Measurements from ENCODE around the gene GMDS.
A peak's percentile ranks its signal among the peaks of the same experiment; 100 is the strongest.

Gene GMDS

DNA sequence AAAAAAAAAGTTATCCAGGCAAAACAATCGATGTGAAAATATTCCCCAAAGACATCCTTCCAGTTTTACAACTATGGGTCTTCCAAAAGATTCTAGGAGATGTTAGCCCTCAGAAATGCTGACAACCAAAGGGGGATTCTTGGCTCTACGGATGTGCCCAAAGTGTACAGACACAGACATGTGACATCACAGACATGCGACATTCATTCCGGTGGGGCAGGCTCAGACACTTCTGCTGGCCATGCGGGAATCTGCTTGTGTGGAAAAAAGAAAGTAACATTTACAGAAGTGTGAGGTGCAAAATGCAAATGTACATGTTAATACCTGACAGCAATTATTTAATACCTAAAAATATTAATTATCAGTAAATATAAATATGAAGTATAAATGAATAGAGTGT is 367.1 kb downstream of the GMDS start:
- DNase-seq = no peak

DNA sequence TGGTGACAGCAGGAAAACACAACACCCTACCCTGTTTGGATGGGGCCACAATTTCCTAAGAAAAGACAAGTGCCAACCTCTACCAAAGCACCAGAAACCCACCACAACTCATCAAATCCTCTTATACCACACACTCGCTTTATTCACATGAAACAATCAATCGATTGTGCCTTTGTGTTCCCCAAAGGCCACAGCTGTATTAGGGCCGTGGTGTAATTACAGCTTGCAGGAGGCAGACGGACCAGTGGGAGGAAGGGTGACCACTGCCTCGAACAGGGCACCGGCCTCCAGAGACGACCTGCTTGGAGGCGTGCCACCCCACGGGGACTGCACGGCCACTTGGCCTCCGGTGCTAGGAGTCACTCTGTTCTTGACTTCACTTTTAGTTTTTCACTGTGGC is 371.6 kb downstream of the GMDS start:
- DNase-seq = no peak

DNA sequence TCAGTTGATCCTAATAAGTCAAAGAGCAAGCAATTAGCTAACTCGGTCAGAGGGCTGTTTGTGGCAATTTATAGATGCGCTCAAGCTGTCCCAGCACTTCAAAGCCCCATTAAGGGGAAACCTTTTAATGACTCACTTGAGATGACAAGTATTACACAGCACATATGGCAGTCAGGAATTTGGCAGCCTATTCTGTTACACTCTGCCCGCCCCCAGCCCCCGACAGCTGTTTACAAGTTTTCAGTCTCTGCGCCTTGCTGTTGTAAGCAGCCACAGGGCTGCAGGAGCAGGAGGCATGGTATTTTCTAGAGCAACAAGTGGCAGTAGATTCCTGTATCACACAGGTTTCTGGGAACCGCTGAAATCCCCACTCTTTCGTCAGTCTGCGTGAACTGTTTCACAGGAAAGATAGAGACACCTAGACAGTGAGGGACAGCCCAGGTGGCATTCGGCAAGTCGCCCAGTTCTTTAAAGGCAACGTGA is 372.7 kb downstream of the GMDS start:
- no peak for DNase-seq

DNA sequence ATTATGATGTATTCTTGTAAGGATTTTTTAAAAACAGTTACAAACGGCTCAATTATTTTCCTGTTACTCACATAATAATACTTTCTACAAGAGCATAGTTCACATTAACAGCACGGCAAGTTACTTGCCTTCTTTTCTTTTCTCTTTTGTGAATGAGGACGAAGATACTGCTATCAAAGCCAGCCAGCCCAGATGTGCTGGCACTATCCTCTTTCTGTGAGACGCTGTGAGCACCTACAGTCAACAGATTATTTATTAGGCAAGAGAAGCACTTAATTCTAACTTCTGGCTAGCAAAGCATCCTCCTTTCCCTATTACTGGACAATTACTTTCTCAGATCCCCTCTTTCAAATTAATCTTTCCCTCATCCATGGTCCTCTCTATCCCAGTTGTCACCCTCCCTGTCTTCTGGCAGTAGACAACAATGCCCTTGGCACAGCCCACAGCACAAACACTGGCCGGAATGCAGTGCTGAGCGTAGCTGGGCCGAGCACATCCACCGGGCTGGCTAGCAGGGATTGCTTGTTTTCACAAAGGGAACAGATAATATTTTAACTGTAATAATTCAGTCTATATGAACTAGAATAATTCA is 373.6 kb downstream of the GMDS start:
- DNase-seq = no peak

DNA sequence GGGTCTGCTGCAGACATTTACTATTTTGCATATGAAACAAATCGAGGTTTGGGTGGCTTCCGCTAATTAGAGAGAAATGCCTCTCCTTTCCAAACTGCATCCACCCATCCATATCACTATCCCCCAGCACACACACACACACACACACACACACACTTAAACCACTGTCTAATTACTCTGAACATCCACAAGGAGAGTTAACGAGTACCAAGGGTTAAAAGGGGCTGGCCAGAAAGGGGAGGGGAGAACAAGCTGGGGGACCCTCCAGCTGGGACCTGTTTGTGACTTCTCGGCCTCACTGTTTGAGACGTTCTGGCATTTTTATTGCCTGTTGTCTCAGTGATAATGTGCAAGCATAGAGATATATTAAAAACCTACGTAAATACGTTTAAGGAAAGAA is 374.5 kb downstream of the GMDS start:
- no peak for DNase-seq

DNA sequence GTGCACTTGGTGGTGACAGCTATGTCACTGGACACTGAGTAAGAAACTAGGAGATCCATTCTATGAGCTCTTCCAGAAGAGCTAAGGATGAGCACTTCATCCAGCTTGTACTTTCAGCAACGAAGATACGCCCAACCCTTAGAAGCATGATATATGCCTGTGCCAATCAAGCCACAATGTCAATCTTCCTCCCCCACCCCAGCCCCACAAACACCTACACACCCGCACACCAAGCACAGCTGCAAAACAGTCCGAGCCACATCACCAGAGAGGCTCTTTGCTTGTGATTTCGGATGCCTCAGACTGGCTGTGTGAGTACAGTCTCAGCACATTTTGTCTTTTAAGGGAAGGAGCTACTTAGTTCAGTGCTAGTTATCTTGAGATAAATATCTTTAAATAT is 375.2 kb downstream of the GMDS start:
- no peak for DNase-seq

DNA sequence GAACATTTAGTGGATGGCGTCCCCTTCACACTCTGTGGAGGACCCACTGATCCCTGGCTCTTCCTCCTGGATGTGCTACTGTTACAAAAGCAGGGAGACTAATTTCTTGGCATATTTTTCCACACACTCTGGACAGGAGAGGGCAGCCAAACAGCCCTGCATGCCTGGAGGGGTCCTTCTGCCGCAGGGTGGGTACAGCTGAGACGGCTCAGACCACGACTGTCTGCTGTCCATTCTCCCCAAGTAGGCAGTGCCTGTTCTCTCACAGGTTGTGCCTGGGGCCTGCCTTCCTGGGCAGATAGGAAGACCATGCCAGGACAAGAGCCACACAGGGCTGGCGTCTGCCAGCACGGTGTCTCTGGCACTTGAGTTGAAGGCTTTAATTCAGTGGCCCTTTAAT is 375.6 kb downstream of the GMDS start:
- DNase-seq = no peak

DNA sequence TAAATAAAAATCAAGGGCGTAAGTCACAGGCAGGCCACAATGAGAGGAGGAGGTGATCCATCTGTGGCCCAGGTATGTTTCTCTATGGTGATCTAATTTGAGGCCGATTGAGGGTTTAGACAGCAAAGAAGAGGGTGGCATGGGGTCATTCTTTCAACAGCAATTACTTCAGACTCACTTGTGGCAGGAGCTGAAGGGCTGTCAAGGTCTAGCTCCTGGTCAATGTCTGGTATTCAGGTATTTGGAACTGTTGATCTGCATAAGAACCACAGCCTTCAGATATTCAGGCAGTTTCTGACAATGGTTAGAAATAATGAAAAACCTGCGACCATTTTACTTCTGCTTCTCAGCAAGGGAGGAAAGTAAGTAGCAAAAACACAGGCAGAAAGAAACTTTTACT is 376.1 kb downstream of the GMDS start:
- DNase-seq = no peak

DNA sequence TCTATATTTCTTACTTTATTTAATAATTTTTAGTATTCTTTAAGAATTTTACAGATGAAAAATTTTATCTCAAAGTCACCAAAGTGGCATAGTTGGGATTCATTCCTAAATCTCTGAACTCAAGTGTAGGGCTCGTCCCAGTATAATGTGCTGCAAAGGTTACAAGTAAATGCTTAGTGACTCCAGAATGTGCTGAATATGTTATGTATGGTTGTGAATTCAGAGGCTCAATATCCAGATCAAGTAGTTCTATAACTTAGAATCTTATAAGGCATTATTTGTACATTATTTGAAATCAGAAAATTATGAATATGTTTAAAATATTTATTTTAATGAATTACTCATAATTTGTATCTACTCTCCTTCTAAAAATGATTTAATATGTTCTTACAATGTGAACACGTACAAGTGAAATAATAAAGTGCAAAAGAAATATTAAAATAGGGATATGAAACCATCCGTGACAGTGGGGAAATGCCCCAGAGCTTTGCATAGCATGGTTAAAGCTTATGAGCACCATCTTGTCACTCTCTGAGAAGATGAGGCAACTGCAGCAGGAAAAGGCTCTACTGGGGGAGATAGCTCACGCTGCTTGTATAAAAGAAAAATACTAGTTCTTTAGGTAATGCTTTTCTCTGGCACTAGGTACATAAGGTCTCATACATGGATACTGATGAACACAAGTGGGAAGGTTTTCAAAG is 376.7 kb downstream of the GMDS start:
- no peak for DNase-seq

DNA sequence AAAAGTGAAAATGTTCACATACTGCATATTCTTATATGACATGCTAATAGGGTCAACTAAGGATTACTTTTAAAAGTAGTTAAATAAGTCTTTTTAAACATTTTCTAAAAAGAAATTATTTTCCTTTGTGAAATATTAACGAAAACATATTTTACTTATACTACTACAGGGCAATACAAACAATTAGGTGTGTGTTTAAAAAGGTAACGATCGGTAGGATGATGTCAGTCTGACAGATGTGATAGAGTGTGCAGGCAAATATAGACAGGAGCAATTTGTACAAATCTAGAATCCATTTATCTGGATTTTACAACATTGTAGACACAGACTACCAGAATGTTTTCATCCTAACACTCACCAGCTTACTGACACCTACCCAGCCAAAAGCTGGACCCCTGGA is 378.2 kb downstream of the GMDS start:
- DNase-seq = no peak

DNA sequence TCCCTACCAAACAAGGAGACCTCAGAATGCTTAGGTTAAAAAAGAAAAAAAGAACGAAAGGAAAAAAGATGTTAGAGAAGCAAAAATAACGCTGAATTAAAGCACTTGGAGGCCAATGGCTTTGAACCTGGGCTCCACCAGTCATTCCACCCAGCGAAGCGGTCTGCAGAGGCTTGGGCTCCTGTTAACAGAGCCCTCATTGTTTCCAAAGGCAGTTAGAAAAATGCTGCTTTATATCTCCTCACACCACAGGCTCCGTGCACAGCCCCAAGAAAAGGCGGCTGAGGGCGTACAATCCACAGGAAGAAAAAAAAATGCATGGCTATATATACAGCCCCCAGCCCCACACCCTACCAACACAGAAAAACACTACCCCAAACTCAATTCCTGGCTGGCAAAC is 379.8 kb downstream of the GMDS start:
- DNase-seq = no peak

DNA sequence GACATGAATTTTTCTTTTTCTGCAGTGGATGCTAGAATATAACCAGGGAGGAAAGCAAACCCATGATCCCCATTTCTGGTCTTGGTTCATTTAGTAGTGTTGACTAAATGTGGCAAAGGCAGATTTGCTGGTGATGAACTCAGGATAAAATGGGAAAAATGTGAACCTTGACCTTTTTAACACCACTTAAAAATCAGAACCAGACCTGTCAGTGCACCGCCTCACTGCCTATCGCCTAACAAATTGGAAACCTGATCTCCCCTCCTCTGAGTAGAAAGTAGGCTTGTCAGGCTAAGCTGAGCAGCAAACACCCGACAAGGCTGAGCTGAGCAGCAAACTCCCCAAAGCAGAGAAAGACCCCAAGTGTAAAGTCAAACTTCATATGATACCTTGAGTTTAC is 380.9 kb downstream of the GMDS start:
- no peak for DNase-seq

DNA sequence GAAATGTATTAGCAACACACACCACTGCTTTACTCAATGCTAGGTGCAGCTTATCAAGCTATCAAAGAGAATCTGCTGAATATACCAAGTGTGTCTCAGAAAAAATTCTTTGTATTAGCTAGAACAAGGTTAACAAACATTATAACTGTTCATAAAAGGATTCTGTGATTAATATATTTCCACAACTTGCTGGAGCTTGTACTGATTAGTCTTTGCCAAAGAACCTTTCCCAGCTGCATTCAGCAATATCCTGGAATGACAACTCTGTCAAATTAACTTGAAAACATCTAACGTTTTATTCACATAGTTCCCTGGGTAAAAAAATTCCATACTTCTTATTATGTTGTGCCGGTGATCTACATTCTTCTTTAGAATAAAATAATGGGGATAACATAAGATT is 383.0 kb downstream of the GMDS start:
- DNase-seq = no peak

DNA sequence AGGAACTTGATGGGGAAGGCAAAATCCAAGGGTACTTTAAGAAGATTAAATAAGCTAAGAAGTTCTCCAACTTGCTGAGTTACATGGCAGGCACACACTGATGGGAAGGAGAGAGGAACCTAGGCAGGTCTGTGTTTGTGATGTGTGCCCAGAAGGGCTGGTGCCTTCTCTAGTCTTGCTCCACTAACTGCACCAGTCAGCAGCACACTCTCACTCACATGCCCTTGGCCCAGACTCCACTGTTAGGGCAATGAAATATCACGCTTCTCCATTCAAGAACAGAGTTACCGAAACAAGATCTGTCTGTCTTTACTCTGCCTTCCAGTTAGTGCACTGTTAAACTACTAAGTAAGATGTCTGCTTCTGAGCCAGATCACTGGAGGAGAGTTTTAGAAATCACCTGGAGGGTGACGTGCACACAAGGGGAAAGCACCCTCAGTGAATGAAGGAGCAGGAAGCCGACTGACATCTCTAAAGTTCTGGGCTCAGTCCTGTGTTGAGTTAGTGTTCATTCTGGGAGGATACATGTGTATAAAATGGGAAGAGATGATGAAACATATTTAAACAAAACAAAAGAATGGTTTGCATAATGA is 384.6 kb downstream of the GMDS start:
- DNase-seq = no peak

DNA sequence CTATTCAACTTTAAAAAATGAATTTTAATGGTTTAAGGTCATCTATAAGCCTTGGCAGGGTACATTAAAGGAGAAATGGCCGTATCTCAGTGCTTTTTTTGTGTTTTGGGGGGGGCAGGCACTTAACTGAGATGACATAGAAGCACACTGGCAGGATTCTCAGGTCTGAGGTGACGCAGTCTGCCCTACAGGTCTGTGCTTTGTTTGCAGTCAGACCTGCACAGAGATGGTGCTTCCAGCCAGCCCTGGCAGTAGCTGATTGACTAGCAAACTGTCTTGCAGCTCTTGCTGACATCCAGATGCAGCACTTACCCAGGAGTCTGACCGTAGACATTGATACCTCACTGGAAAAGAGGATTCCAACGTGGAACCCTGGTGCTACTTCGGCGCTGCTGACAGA is 386.5 kb downstream of the GMDS start:
- no peak for DNase-seq

DNA sequence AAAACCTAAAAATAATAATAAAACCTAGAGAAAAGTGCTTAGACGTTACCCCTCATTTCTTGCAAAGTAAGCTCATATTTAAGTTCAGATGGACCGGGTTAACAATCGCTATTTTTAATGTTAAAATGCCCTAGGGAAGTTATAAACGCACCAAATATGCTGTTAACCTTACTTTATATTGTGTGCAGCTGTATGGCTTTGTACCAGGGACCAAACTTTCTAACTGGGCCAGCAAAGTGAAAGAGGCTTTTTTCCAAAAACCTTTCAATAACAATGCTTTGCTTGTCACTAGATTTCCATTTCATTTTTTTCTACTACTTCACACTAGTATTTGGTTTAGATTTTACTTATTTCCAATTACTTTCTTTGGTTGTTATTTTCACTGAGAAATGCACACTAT is 387.2 kb downstream of the GMDS start:
- DNase-seq = no peak

DNA sequence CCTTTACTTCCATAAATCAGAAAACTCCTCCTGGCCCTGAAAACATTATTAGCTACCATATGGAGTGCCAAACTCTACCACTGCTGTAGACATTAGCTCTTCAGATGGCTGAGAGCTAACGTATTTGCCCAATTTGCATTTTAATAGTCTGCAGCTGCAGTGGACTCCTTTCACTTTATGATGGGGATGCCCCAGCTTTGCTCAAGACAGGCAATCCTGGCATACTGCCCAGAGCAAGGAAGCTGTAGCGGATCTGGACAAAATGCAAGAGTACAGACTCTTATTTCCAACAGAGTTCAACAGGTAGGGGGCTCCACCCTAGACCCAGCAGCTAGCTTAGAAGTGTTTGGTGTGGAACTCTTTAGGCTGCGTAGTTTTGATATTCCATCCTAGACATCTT is 389.0 kb downstream of the GMDS start:
- no peak for DNase-seq

DNA sequence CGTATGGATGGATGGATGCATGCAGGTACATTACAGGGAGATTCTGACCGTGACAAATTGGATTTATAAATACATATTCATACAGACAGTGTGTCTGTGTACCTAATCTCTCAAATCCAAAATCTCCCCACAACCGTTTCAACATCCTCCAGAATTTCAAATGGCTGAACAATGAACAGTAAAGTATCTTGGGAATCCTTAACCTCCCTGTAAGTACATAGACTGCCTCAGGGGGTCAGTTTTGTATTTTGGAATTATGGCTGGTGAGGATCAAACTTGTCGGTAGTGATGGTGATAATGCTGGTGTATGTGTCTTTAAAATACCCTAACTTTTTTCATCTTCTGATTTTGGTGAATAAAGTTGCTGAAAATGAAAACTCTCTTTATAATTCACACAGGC is 389.5 kb downstream of the GMDS start:
- DNase-seq = no peak

DNA sequence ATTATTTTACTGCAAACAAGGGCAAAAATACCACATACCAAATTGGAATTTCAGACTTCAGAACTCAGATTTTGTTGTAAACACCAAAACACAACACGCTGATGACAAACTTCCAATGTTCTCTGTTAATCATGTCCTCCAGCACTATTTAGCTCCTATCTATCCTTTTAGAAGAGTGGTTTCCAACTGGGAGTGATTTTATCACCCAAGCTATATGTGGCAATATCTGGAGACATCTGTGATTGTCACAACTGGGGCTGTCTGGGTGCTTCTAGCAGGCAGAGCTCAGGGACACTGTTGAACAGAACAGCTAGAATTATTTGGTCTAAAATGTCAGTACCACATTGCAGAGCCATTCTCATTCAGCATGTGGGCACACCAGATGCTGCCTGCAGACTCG is 391.1 kb downstream of the GMDS start:
- DNase-seq = no peak

DNA sequence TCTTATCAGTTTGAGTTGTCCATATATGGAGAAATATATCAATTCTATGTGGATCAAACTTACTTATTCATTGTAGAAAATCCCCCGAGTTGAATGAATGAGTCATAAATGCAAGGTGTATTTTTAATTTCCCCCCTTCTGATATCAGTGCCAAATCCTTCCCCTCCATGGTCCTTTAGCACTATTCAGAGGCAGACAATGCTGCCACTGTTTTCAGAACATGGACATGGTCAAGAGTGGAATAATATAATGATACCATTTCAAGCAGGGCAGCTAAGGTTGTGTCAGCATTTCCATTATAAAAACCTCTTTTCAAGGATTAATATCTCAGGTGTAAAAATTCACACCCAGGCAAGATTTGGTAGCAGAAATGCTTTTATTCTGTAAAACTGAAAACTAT is 391.6 kb downstream of the GMDS start:
- DNase-seq = no peak

DNA sequence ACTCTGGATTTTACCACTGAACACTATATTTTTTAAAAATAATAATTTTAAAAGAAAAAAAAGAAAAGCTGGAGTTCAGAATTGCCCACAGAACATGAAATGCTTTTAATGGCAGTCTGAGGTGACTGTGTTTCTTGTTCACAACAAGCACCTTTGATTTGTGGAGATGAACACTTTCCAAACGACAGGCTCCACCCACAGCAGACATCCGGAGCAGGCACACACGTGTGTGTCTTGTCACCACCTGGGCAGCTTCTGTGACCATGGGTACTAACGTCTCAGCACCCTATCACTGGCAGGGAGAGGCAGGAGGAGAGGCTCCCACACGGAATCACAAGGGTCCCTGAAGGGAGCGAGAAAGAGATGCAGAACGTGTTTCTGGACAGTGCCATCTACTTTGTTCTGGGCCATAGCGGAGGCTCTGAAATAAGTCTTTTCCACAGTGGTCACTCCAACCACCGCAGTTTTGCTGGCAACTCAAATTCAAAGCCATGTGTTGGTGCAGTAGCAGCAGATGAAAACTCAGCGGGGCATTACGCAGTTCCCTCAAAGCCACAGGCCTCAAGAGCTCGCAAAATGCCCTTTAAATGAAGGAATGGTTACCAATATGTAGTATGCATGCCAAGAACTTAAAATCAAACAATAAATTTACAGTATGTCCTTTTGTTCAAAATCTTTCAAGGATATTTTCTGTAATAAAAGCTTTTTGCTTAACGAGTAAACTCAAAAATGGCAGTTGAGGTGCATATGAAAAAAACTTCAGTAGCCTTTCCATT is 393.5 kb downstream of the GMDS start:
- DNase-seq = no peak

DNA sequence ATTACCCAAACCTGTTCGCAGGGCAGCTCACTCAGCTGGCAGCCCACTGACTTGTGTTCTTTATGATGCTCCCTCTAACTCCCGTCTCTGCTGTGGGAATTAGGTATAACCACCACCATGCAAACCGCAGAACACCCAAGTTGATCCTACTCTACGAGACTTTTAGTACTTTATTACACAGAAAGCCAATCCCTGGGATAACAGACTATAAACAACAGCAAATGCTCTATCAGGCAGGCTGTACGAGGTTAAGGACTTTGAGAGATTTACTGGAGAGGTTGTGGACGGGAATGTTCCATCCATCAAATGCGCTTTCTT is 394.6 kb downstream of the GMDS start:
- DNase-seq = no peak

DNA sequence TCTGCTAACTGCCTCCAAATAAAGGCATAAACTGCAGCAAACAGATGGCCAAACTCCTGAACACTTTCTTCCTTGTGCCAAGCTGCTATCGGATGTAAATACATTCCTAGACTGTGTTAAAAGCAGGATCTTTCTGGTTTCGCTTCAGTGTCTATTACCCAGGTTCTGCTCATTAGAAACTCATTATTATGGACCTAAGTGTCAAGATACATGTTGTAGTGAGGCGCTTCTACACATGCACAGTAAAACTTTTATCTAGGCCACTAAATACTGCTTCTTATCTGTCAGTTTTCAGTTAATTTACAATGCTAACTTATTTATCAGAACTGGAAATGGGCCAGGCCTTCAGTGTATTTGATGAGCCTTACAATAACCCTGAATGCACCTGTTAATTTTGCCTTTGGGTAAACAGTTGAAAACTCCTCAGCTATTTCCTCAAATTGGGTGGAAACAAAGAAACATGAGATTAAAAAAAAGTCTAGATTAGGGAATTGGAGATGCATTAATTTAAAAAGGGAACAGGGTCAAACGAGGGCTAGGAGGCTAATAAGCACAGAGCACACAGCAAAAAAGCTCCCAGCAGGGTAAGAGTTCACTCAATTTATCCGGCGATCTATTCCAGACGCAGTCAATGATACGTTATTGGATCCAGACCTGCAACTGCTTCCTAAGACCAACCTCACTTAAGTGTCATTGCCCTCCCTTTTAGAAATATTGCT is 395.1 kb downstream of the GMDS start:
- peak; percentile 59 for DNase-seq
